NK-92 (cell line): Measurements from ENCODE around the gene TMEM190.
"Not testable (repeated sequence)": the region's sequence is repeated elsewhere in the genome, so short reads cannot be mapped to it uniquely, and the experiment has no call there.

Experiments
- DNase-seq: peaks from one replicate; lab custom pipeline; 2025; ENCODE audit not compliant: unreplicated experiment; lab: John Stamatoyannopoulos, UW

The TMEM190 gene

GRCh38 chr19:55418185-55418584, 41.6 kb downstream of the TMEM190 start:
- DNase-seq = no peak

- DNase-seq = no peak
Observed at GRCh38 chr19:55419103-55419502, 42.5 kb downstream of the TMEM190 start.

GRCh38 chr19:55419624-55420236, 43.1 kb downstream of the TMEM190 start:
- no peak for DNase-seq

- not testable (repeated sequence) for DNase-seq
Observed at GRCh38 chr19:55421281-55421680, 44.7 kb downstream of the TMEM190 start.

GRCh38 chr19:55423225-55424005, 46.8 kb downstream of the TMEM190 start:
- no peak for DNase-seq

GRCh38 chr19:55424518-55424917, 47.9 kb downstream of the TMEM190 start:
- DNase-seq = no peak

- no peak for DNase-seq
Observed at GRCh38 chr19:55426042-55426441, 49.4 kb downstream of the TMEM190 start.
